Panc1 (cell line): ENCODE data around the gene FAM114A2.

Experiments used
- CTCF ChIP-seq: fragments of 450-650 bp; IDR thresholded peaks from 2 replicates; pipeline ENCODE4 v1.5.1; 2017; ENCODE audit warnings: mild to moderate bottlenecking
- POLR2AphosphoS5 ChIP-seq: IDR thresholded peaks from 2 replicates; pipeline ENCODE4 v1.6.1; 2012; ENCODE audit warnings: mild to moderate bottlenecking, low read depth, low read length, moderate library complexity
- SIN3A ChIP-seq: IDR thresholded peaks from 2 replicates; pipeline ENCODE4 v1.6.1; 2012; ENCODE audit warnings: low read depth, mild to moderate bottlenecking, low read length, moderate library complexity, borderline replicate concordance; ENCODE audit not compliant: insufficient read depth
- TCF7L2 ChIP-seq: IDR thresholded peaks from 2 replicates; pipeline ENCODE4 v1.6.1; 2011; ENCODE audit warnings: mild to moderate bottlenecking, low read depth, low read length, inconsistent platforms
- TF ChIP-seq, protein P1 (sequence below), 2 experiments: IDR thresholded peaks; 2 replicates each; pipeline ENCODE4 v1.6.1; 2011 to 2012; ENCODE audit warnings: low read depth in 2 of 2, control low read depth in 1 of 2, low read length in 1 of 2, mild to moderate bottlenecking in 1 of 2, moderate library complexity in 1 of 2; ENCODE audit not compliant: insufficient read depth in 1 of 2

- TF ChIP-seq POLR2AphosphoS5 (no peak), CTCF (no peak), SIN3A (no peak), TCF7L2 (no peak)
- TF ChIP-seq, protein P1, sequence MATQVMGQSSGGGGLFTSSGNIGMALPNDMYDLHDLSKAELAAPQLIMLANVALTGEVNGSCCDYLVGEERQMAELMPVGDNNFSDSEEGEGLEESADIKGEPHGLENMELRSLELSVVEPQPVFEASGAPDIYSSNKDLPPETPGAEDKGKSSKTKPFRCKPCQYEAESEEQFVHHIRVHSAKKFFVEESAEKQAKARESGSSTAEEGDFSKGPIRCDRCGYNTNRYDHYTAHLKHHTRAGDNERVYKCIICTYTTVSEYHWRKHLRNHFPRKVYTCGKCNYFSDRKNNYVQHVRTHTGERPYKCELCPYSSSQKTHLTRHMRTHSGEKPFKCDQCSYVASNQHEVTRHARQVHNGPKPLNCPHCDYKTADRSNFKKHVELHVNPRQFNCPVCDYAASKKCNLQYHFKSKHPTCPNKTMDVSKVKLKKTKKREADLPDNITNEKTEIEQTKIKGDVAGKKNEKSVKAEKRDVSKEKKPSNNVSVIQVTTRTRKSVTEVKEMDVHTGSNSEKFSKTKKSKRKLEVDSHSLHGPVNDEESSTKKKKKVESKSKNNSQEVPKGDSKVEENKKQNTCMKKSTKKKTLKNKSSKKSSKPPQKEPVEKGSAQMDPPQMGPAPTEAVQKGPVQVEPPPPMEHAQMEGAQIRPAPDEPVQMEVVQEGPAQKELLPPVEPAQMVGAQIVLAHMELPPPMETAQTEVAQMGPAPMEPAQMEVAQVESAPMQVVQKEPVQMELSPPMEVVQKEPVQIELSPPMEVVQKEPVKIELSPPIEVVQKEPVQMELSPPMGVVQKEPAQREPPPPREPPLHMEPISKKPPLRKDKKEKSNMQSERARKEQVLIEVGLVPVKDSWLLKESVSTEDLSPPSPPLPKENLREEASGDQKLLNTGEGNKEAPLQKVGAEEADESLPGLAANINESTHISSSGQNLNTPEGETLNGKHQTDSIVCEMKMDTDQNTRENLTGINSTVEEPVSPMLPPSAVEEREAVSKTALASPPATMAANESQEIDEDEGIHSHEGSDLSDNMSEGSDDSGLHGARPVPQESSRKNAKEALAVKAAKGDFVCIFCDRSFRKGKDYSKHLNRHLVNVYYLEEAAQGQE (IDR thresholded peaks at IDR 0.05; ENCODE audit: insufficient read depth in 1 of 2, low read depth in 2 of 2, low read length in 1 of 2), result no peak
These were observed 33.2 kb upstream of the FAM114A2 start for GRCh38 chr5:154071799-154072413.
